Measurements from ENCODE around the gene DISC1. TPM values are rescaled to one million over a fixed set of nuclear protein-coding genes. Genes with fewer than 3 reads are reported as not detected.

Gene DISC1
- total RNA-seq, 2 donors from 2014 or later, result 8.0 to 9.4 TPM

- no peak overlapping the region for H3K27ac ChIP-seq (ENCODE audit: low read depth, low read length)
These were observed 16.2 kb upstream of the DISC1 start for GRCh38 chr1:231610388-231610787.

GRCh38 chr1:231611111-231611510 is 15.5 kb upstream of the DISC1 start:
- 93 to 96% methylated on average over 4 to 5 of the region's 5 CpGs for WGBS, 2 experiments (ENCODE audit: insufficient coverage in 1 of 2, insufficient read length in 1 of 2)

More at GRCh38 chr1:231610388-231610787, 16.2 kb upstream of the DISC1 start:
- WGBS, 2 experiments (ENCODE audit: insufficient coverage in 1 of 2, insufficient read length in 1 of 2), result 93% methylated on average over 2 of the region's 2 CpGs; no CpG with 5 or more reads in 1 of the 2 experiments
- no peak for DNase-seq
- H3K4me3 Mint-ChIP-seq, result no peak overlapping the region
- no peaks in the 10 kb centered on the region for H3K4me1 Mint-ChIP-seq
- Histone ChIP-seq H3K9me3 (ENCODE audit: control insufficient read depth, low read length) (no peaks in the 10 kb centered on the region), H3K27me3 (ENCODE audit: control insufficient read depth, insufficient read depth, low read length, poor library complexity, severe bottlenecking) (peaks cover 14% of the 10 kb centered on the region), H3K4me1 (ENCODE audit: control insufficient read depth, insufficient read depth, low read length) (no peaks in the 10 kb centered on the region), H3K4me3 (ENCODE audit: low read length) (no peak overlapping the region), H3K36me3 (ENCODE audit: control insufficient read depth, insufficient read depth, low read length) (no peaks in the 10 kb centered on the region), H3K9ac (ENCODE audit: extremely low read depth, low read length, poor library complexity, severe bottlenecking) (no peak overlapping the region)
- no peaks in the 10 kb centered on the region for H3K9me3 Mint-ChIP-seq
- H3K27ac Mint-ChIP-seq, result no peak overlapping the region
- no peaks in the 10 kb centered on the region for H3K36me3 Mint-ChIP-seq (ENCODE audit: low read depth)
- no peak for TF ChIP-seq CTCF (conservative IDR thresholded peaks at IDR 0.05)
- peaks cover 43% of the 10 kb centered on the region for H3K27me3 Mint-ChIP-seq (ENCODE audit: insufficient read depth)

DNA sequence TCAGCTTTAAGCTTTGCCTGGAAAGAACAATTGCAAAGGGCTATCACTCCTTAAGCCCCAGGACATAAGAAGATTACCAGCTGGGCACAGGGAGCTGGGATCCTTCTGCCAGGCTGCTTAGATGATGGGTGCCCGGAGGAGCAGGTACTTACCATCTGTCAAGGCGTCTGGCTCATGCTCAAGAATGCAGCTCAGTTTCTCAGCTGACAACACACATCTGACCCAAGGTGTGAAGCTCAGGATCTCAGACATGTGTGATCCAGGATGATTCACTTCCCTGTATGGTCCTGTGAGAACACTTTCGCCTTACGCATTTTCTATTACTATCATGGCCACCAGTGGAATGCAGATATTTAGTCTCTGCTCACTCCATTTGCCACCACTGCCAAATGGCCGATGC is 14.7 kb upstream of the DISC1 start:
- Mint-ChIP-seq H3K9me3 (no peaks in the 10 kb centered on the region), H3K4me3 (no peak overlapping the region), H3K27me3 (ENCODE audit: insufficient read depth) (peaks cover 41% of the 10 kb centered on the region), H3K36me3 (ENCODE audit: low read depth) (no peaks in the 10 kb centered on the region), H3K4me1 (no peaks in the 10 kb centered on the region), H3K27ac (no peak overlapping the region)
- no peaks in the 10 kb centered on the region for H3K36me3 ChIP-seq (ENCODE audit: control insufficient read depth, insufficient read depth, low read length)
- no peak overlapping the region for H3K27ac ChIP-seq (ENCODE audit: low read depth, low read length)
- H3K4me3 ChIP-seq (ENCODE audit: low read length), result no peak overlapping the region
- no peak for DNase-seq
- no peak overlapping the region for H3K9ac ChIP-seq (ENCODE audit: extremely low read depth, low read length, poor library complexity, severe bottlenecking)
- peaks cover 14% of the 10 kb centered on the region for H3K27me3 ChIP-seq (ENCODE audit: control insufficient read depth, insufficient read depth, low read length, poor library complexity, severe bottlenecking)
- no peaks in the 10 kb centered on the region for H3K9me3 ChIP-seq (ENCODE audit: control insufficient read depth, low read length)
- H3K4me1 ChIP-seq (ENCODE audit: control insufficient read depth, insufficient read depth, low read length), result no peaks in the 10 kb centered on the region
- 92 to 93% methylated on average over 4 to 5 of the region's 5 CpGs for WGBS, 2 experiments (ENCODE audit: insufficient coverage in 1 of 2, insufficient read length in 1 of 2)
- TF ChIP-seq CTCF (conservative IDR thresholded peaks at IDR 0.05), result no peak

More at GRCh38 chr1:231611111-231611510, 15.5 kb upstream of the DISC1 start:
- DNase-seq, result no peak
- no peaks in the 10 kb centered on the region for H3K4me1 ChIP-seq (ENCODE audit: control insufficient read depth, insufficient read depth, low read length)
- Mint-ChIP-seq H3K4me3 (no peak overlapping the region), H3K27ac (no peak overlapping the region), H3K9me3 (no peaks in the 10 kb centered on the region), H3K4me1 (no peaks in the 10 kb centered on the region), H3K36me3 (ENCODE audit: low read depth) (no peaks in the 10 kb centered on the region), H3K27me3 (ENCODE audit: insufficient read depth) (peaks cover 40% of the 10 kb centered on the region)
- no peak overlapping the region for H3K27ac ChIP-seq (ENCODE audit: low read depth, low read length)
- TF ChIP-seq CTCF (conservative IDR thresholded peaks at IDR 0.05), result no peak
- H3K36me3 ChIP-seq (ENCODE audit: control insufficient read depth, insufficient read depth, low read length), result no peaks in the 10 kb centered on the region
- H3K9me3 ChIP-seq (ENCODE audit: control insufficient read depth, low read length), result no peaks in the 10 kb centered on the region
- H3K4me3 ChIP-seq (ENCODE audit: low read length), result no peak overlapping the region
- peaks cover 14% of the 10 kb centered on the region for H3K27me3 ChIP-seq (ENCODE audit: control insufficient read depth, insufficient read depth, low read length, poor library complexity, severe bottlenecking)
- H3K9ac ChIP-seq (ENCODE audit: extremely low read depth, low read length, poor library complexity, severe bottlenecking), result no peak overlapping the region
